Measurements from ENCODE around the gene MTMR3. TPM values are rescaled to one million over a fixed set of nuclear protein-coding genes. Genes with fewer than 3 reads are reported as not detected.

Gene MTMR3
- total RNA-seq, 1 experiment from 2014 or later, result 12.1 TPM

- TF ChIP-seq EZH2 (IDR thresholded peaks at IDR 0.05; ENCODE audit: low read length, unreplicated experiment) (no peak), CTCF (conservative IDR thresholded peaks at IDR 0.05; ENCODE audit: low read depth, low read length) (no peak), EZH2phosphoT487 (IDR thresholded peaks at IDR 0.05; ENCODE audit: borderline replicate concordance, low read length) (no peak)
- no TSS peak for BruUV-seq (replicated peaks)
- H3K9me3 ChIP-seq (ENCODE audit: low read length), result no peaks in the 10 kb centered on the region
- H3K9ac ChIP-seq (ENCODE audit: low read length), result no peak overlapping the region
- no peak overlapping the region for H3K4me2 ChIP-seq (ENCODE audit: low read length)
- ATAC-seq (no peak), DNase-seq (no peak)
- H3K4me1 ChIP-seq (ENCODE audit: insufficient read depth, low read length), result no peaks in the 10 kb centered on the region
- intact Hi-C loops (cut with micrococcal nuclease), result no loop called here
- no peaks in the 10 kb centered on the region for H3K27me3 ChIP-seq (ENCODE audit: low read length)
- H3K4me3 ChIP-seq (ENCODE audit: low read length), result no peak overlapping the region
- no peaks in the 10 kb centered on the region for H3K9me2 ChIP-seq (replicated peaks; ENCODE audit: low read length)
- CTCF ChIA-PET, result no interaction called here
- H3F3A ChIP-seq (ENCODE audit: low read length, unreplicated experiment), result no peaks in the 10 kb centered on the region
- H4K20me1 ChIP-seq (ENCODE audit: low read length), result peaks cover 7% of the 10 kb centered on the region; the same call in 1 of the 2 replicates
- no peak overlapping the region for H2AFZ ChIP-seq (ENCODE audit: low read length)
- H3K27ac ChIP-seq (ENCODE audit: low read length), result no peak overlapping the region
- H3K79me2 ChIP-seq (ENCODE audit: low read length), result peaks cover 73% of the 10 kb centered on the region
- H3K36me3 ChIP-seq (ENCODE audit: low read depth, low read length), result no peaks in the 10 kb centered on the region
- POLR2A ChIA-PET (ENCODE audit: unreplicated experiment), result no interaction called here
These were observed 62.5 kb downstream of the MTMR3 start for GRCh38 chr22:29945435-29945834.

DNA sequence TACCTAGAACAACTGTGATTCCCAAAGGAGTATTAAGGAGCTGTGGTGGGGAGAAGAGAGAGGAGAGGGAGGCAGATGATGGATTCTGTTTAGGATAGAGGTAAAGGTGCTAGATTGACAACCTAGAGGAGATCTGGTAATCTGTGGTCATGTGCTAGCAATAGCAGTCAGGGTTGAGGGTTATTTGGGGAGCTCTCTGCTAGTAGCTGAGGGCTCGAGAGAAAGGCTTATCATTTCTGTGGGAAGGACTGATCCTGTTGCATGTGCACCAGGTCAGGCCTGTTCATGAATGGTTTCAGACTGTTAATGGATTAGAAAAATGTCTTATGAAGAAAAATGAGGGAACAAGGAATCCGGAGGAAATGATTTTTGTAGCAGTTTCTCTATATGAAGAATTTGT lies 63.2 kb downstream of the MTMR3 start:
- POLR2A ChIA-PET (ENCODE audit: unreplicated experiment), result no interaction called here
- no TSS peak for BruUV-seq (replicated peaks)
- TF ChIP-seq EZH2phosphoT487 (IDR thresholded peaks at IDR 0.05; ENCODE audit: borderline replicate concordance, low read length), result no peak
- no peak for TF ChIP-seq EZH2 (IDR thresholded peaks at IDR 0.05; ENCODE audit: low read length, unreplicated experiment)
- no peak overlapping the region for H2AFZ ChIP-seq (ENCODE audit: low read length)
- H3K4me2 ChIP-seq (ENCODE audit: low read length), result no peak overlapping the region
- H3K27ac ChIP-seq (ENCODE audit: low read length), result no peak overlapping the region
- H3K4me1 ChIP-seq (ENCODE audit: insufficient read depth, low read length), result no peaks in the 10 kb centered on the region
- no peaks in the 10 kb centered on the region for H3K9me3 ChIP-seq (ENCODE audit: low read length)
- intact Hi-C loops (cut with micrococcal nuclease), result no loop called here
- H3K9me2 ChIP-seq (replicated peaks; ENCODE audit: low read length), result no peaks in the 10 kb centered on the region
- peaks cover 73% of the 10 kb centered on the region for H3K79me2 ChIP-seq (ENCODE audit: low read length)
- H3K36me3 ChIP-seq (ENCODE audit: low read depth, low read length), result no peaks in the 10 kb centered on the region
- H3K4me3 ChIP-seq (ENCODE audit: low read length), result no peak overlapping the region
- H3K27me3 ChIP-seq (ENCODE audit: low read length), result no peaks in the 10 kb centered on the region
- H3K9ac ChIP-seq (ENCODE audit: low read length), result no peak overlapping the region
- DNase-seq (no peak), ATAC-seq (no peak)
- no peaks in the 10 kb centered on the region for H3F3A ChIP-seq (ENCODE audit: low read length, unreplicated experiment)
- CTCF ChIA-PET, result no interaction called here
- peaks cover 7% of the 10 kb centered on the region; the same call in 1 of the 2 replicates for H4K20me1 ChIP-seq (ENCODE audit: low read length)

DNA sequence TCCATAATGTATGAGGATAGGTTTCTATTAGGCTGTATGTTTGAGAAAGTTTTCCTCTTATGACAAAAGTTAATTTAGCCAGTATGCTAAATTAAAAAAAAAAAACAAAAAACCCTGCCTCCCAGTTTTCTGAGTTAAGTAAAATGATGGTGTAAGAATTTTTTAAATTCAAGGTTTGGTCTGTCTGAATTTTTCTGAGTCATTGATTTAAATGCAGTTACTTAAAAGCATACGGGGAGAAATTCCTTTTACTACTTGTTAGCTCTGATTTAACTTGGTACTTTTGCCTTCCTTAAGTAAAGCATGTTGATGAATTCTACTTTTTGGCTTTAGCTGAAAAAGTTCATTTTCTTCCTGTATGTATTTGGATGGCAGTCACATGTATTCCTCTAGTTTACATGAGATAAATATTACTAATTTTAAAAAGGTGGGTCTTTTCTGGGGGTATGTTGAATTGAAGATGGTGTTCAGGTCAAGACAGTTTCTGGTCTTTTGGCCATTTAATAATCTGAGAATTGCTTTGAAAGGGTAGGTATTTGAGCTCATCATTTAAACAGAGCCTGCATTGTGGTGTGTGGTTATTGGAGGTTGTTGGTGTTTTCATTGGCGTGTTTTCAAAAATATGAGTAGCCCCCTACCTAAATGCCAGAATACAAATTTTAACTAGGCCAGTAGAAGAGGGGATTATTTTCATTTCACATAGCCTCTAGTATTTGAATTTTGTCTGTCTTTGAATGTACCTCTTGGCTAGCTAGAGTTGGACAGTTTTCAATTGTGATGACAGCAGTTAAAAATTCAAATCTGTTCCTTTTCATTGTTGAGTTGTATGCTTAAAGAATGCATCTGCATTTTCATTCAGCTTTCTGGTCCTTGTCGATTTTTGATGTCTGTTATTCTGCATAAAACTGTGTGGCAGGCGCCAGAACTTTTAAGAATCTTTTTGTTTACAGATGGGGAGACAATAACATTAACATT lies 64.7 kb downstream of the MTMR3 start:
- no peak overlapping the region for H3K4me2 ChIP-seq (ENCODE audit: low read length)
- no peak overlapping the region for H3K27ac ChIP-seq (ENCODE audit: low read length)
- H3K9ac ChIP-seq (ENCODE audit: low read length), result no peak overlapping the region
- H3K4me3 ChIP-seq (ENCODE audit: low read length), result no peak overlapping the region
- H4K20me1 ChIP-seq (ENCODE audit: low read length), result peaks cover 7% of the 10 kb centered on the region; the same call in 1 of the 2 replicates
- H3K9me2 ChIP-seq (replicated peaks; ENCODE audit: low read length), result no peaks in the 10 kb centered on the region
- no peaks in the 10 kb centered on the region for H3K9me3 ChIP-seq (ENCODE audit: low read length)
- intact Hi-C loops (cut with micrococcal nuclease), result no loop called here
- H3K36me3 ChIP-seq (ENCODE audit: low read depth, low read length), result no peaks in the 10 kb centered on the region
- no peak for DNase-seq
- H3K4me1 ChIP-seq (ENCODE audit: insufficient read depth, low read length), result no peaks in the 10 kb centered on the region
- POLR2A ChIA-PET (ENCODE audit: unreplicated experiment), result interaction anchor here (0.5 kb wide), 1 partner anchor 30 kb away, joined by 4 read pairs; no protein-coding TSS in a partner anchor
- H3K79me2 ChIP-seq (ENCODE audit: low read length), result peaks cover 82% of the 10 kb centered on the region
- CTCF ChIA-PET, result no interaction called here
- H2AFZ ChIP-seq (ENCODE audit: low read length), result no peak overlapping the region
- no peaks in the 10 kb centered on the region for H3F3A ChIP-seq (ENCODE audit: low read length, unreplicated experiment)
- ATAC-seq, result no peak
- no TSS peak for BruUV-seq (replicated peaks)
- no peaks in the 10 kb centered on the region for H3K27me3 ChIP-seq (ENCODE audit: low read length)
- TF ChIP-seq EZH2 (IDR thresholded peaks at IDR 0.05; ENCODE audit: low read length, unreplicated experiment), result no peak
- no peak for TF ChIP-seq CTCF (conservative IDR thresholded peaks at IDR 0.05; ENCODE audit: low read depth, low read length)
- no peak for TF ChIP-seq EZH2phosphoT487 (IDR thresholded peaks at IDR 0.05; ENCODE audit: borderline replicate concordance, low read length)

Measured in PC-3 (cell line).